Right atrium auricular region (tissue), 2 donors: ENCODE measurements around the gene AKAP13. TPM values are rescaled to one million over a fixed set of nuclear protein-coding genes. Genes with fewer than 3 reads are reported as not detected.

Source experiments
- DNase-seq: peaks from one replicate; pipeline ENCODE4 v3.0.0-alpha.2; 2019; ENCODE audit warnings: low spot score
- H3K27ac ChIP-seq, 2 donors: fragments of 200-600 bp; sonication (generic); 1 replicate in 1 of 2; 2 replicates in 1 of 2; pipeline ENCODE4 v1.5.1; 2016 to 2019
- H3K27me3 ChIP-seq, 2 donors: fragments of 200-600 bp; sonication (generic); one replicate each; pipeline versions ENCODE4 v1.5.1 to v1.6.0; 2017 to 2019
- H3K36me3 ChIP-seq: fragments of 200-600 bp; sonication (generic); one replicate; pipeline ENCODE4 v1.5.1; 2016
- H3K4me1 ChIP-seq, 2 donors: fragments of 200-600 bp; sonication (generic); one replicate each; pipeline versions ENCODE4 v1.5.1 to v1.6.0; 2017 to 2019
- H3K4me3 ChIP-seq, 2 donors: fragments of 200-600 bp; sonication (generic); 1 replicate in 1 of 2; 2 replicates in 1 of 2; pipeline ENCODE4 v1.5.1; 2017 to 2019; ENCODE audit warnings: mild to moderate bottlenecking in 1 of 2, moderate library complexity in 1 of 2
- H3K9me3 ChIP-seq, 2 donors: fragments of 200-600 bp; sonication (generic); one replicate each; pipeline ENCODE4 v1.5.1; 2019
- total RNA-seq, 2 donors: library from RNA; depleted of rRNA; stranded (reverse); fragments of >200 nt; gene quantifications; one replicate each; pipeline ENCODE4 v1.1.0, GENCODE V29; 2016
- TF ChIP-seq, protein P1 (sequence below), 2 donors: fragments of 200-600 bp; sonication (generic); IDR thresholded peaks; one replicate each; pipeline ENCODE4 v1.5.1; 2019; ENCODE audit warnings: antibody characterized with exemption in 2 of 2

The AKAP13 gene
- total RNA-seq, 2 donors from 2014 or later: 293 to 339 TPM

DNA sequence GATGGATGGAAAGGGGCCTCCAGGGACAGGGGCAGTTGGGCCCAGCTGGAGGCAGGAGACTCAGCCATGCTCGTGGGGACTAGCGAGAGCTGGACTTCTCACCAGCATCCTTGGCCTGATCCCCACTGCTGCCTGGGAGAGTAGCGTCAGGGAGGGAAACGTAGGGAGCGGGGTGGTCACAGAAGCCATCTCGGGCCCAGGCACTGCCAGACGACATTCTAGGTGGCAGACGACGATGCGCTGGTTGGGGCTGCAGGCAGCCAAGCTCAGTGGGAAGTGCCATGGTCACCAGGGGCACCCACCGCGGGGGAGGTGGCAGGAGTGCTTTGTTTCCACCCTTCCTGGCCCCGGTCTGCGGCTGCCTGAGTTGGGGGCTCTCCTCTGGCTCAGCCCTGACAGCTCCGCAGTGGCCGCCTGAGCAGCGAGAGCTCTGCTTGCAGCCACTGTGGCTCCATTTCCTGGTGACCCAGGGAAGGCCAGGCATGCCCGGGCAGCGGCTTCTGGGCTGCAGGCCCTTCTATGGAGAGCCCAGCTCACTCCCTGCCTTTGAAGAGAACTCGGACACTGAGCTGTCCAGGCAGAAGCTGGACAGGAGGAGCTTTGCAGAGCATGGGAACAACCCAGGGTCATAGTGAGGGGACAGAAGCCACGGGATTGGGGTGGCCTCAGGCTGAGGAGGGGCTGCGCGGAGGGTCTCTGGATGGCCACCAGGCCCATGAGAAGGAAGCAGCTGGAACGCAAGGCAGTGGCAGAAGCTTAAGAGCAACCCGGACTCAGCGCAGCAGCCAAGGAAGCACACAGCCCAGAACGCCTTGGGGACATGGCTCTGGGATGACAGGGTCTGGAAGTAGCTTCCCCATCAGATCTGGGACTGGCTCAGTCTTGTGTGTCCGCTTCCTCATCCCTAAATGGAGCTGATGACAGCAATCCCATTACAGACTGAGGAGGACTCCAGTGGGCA is 383.6 kb downstream of the AKAP13 start:
- Histone ChIP-seq H3K36me3 (no peaks in the 10 kb centered on the region), H3K27me3 (no peaks in the 10 kb centered on the region), H3K27ac (peak overlapping the region; percentile 70 to 71), H3K4me3 (no peak overlapping the region), H3K9me3 (no peaks in the 10 kb centered on the region), H3K4me1 (peaks cover 0 to 50% of the 10 kb centered on the region in 2 donors)
- no peak for DNase-seq
- TF ChIP-seq, protein P1, sequence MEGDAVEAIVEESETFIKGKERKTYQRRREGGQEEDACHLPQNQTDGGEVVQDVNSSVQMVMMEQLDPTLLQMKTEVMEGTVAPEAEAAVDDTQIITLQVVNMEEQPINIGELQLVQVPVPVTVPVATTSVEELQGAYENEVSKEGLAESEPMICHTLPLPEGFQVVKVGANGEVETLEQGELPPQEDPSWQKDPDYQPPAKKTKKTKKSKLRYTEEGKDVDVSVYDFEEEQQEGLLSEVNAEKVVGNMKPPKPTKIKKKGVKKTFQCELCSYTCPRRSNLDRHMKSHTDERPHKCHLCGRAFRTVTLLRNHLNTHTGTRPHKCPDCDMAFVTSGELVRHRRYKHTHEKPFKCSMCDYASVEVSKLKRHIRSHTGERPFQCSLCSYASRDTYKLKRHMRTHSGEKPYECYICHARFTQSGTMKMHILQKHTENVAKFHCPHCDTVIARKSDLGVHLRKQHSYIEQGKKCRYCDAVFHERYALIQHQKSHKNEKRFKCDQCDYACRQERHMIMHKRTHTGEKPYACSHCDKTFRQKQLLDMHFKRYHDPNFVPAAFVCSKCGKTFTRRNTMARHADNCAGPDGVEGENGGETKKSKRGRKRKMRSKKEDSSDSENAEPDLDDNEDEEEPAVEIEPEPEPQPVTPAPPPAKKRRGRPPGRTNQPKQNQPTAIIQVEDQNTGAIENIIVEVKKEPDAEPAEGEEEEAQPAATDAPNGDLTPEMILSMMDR (IDR thresholded peaks at IDR 0.05): no peak

DNA sequence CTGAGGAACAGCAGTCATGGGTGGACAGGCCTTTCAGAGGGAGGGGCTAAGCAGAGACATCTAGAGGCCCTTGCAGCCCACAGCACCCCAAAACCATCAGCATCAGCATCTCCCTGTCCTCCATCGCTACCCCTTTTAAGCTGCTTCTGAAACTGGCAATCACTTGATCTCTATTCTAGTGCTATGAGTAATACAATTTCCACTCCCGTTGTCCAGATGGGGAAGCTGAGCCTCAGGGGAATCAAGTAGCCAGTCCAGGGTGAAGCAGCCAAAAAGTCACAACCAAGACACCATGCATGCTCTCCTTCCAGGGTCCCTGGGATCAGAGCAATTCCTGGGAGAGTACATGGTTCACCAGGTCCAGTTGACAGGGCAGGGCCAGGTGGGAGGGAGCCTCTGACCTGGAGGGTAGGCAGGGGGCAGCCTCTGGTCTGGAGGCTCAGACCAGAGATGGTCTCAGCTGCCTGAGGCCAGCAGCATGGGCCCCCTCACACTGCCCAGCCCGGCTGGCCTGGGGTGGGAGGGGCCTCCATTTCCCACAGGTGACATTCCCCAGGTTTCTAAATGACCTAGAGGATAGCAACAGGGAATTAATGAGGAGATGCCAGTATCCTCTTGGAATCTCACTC is 384.4 kb downstream of the AKAP13 start:
- no peaks in the 10 kb centered on the region for H3K36me3 ChIP-seq
- H3K27ac ChIP-seq: peak overlapping the region; percentile 70 to 71
- TF ChIP-seq, protein P1 (IDR thresholded peaks at IDR 0.05): no peak
- peaks cover 0 to 42% of the 10 kb centered on the region in 2 donors for H3K4me1 ChIP-seq
- no peak for DNase-seq
- no peaks in the 10 kb centered on the region for H3K9me3 ChIP-seq
- H3K4me3 ChIP-seq: no peak overlapping the region
- H3K27me3 ChIP-seq: no peaks in the 10 kb centered on the region

DNA sequence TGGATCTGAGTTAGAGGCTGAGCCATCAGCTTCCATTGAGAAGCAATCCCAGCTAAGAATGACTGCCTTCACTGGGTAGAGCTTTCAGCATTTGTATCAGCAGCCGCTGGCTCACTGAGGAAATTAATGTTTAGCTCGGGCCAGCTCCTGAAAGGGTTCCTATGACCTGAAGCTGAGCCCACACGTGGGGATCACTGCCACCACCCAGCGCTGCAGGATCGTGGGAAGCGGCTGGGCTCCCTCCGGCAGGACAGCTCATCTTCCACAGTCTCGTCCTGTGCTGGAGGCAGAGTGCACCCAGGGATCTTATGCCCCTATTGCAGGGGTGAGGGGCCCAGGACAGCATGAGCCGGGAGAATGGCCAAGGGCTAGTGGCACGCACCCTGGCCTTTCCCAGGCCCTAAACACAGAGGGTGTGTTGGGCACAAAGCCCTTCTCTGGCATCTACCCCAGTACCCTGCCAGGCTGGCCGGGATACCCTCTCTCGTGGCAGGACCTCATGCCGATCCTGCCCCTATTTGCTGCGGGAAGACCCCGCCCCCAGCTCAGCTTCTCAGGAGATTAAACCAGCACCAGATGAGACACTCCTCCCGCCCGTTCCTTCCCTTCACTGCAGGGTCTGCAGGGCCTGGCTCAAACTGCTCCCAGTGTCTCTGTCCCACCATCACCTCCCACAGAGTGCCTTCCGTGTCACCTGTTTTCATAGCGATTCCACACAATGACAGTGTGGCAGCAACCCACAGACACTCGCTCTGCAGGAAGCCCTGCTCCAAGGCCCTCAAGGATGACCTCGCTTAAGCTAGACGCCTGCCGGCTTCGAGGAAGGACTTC is 385.8 kb downstream of the AKAP13 start:
- no peaks in the 10 kb centered on the region for H3K27me3 ChIP-seq
- H3K36me3 ChIP-seq: no peaks in the 10 kb centered on the region
- H3K4me1 ChIP-seq: peaks cover 0 to 52% of the 10 kb centered on the region in 2 donors
- no peak overlapping the region for H3K4me3 ChIP-seq
- TF ChIP-seq, protein P1 (IDR thresholded peaks at IDR 0.05): no peak
- no peak for DNase-seq
- no peak overlapping the region for H3K27ac ChIP-seq
- no peaks in the 10 kb centered on the region for H3K9me3 ChIP-seq

DNA sequence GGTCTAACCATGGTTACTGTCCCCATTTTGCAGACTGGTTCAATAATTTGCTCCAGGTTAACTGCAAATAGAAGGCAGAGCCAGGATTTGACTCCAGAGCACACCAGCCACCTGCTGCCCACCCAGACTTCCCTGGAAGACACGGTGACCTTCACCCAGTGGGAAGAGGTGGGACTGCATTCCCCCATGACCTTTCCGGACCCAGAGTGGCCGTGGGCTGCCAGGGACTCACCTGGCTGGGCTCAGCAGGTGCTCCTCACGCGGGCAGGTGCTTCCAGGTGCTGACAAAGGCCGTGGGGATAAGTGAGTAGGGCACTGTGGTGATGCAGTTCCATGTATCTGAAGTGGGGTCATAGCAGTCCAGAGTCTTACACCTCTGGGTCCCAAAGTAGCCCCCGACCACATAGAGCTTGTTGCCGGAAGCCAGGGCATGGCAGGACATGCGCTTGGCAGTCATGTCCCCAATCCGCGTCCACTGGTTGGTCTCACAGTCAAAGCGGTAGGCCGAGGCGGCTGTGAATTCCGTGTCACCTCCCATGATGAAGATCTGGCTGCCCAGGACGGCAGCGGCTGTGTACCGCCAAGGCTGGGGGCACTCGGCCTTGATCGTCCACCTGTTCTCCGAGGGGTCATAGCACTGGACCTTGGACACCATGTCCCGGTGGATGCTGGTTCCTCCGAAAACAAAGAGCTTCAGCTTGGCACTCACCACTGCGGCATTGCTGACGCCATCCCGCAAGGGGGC is 387.6 kb downstream of the AKAP13 start:
- H3K4me3 ChIP-seq: no peak overlapping the region
- no peaks in the 10 kb centered on the region for H3K9me3 ChIP-seq
- peaks cover 0 to 54% of the 10 kb centered on the region in 2 donors for H3K4me1 ChIP-seq
- no peaks in the 10 kb centered on the region for H3K36me3 ChIP-seq
- TF ChIP-seq, protein P1 (IDR thresholded peaks at IDR 0.05): no peak
- no peak for DNase-seq
- no peaks in the 10 kb centered on the region for H3K27me3 ChIP-seq
- H3K27ac ChIP-seq: no peak overlapping the region

DNA sequence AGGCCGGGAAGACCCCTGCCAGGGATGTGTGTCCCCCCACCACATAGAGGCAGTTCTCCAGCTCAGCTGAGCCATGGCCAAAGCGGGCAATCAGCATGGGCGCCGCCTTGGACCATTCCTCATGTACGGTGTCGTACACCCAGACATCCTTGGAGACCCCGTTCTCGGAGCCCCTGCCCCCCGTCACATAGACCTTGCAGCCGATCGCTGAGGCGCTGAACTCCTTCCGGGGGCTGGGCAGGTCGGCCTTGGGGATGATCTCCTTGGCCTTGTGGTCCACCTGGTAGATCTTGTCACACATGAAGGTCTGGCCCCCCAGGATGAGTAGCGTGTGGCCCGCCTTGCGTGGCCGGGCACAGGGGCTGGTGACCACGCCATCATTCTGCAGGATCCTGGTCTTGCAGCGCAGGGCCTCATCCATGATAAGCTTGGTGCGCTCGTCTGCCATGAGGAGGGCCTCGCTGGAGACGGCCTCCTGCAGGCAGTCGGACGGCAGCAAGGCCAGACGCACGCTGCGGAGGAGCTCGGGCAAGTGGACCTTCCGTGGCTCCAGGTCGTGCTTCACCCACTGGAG is 388.3 kb downstream of the AKAP13 start:
- no peak overlapping the region for H3K27ac ChIP-seq
- peaks cover 0 to 51% of the 10 kb centered on the region in 2 donors for H3K4me1 ChIP-seq
- no peaks in the 10 kb centered on the region for H3K27me3 ChIP-seq
- no peak for DNase-seq
- no peaks in the 10 kb centered on the region for H3K36me3 ChIP-seq
- H3K9me3 ChIP-seq: no peaks in the 10 kb centered on the region
- TF ChIP-seq, protein P1 (IDR thresholded peaks at IDR 0.05): no peak
- no peak overlapping the region for H3K4me3 ChIP-seq
